Lower leg skin (tissue), 3 donors: ENCODE results near the gene PLA2G12B.

Source experiments
- CTCF ChIP-seq, 3 donors: fragments of 450-650 bp; IDR thresholded peaks; one replicate each; pipeline ENCODE4 v1.5.1; 2016; ENCODE audit warnings: antibody characterized with exemption in 3 of 3, mild to moderate bottlenecking in 3 of 3, moderate library complexity in 2 of 3
- POLR2A ChIP-seq, 2 donors: fragments of 450-650 bp; IDR thresholded peaks; one replicate each; pipeline ENCODE4 v1.6.1; 2016 to 2017; ENCODE audit warnings: antibody characterized with exemption in 2 of 2, mild to moderate bottlenecking in 1 of 2, moderate library complexity in 1 of 2

DNA sequence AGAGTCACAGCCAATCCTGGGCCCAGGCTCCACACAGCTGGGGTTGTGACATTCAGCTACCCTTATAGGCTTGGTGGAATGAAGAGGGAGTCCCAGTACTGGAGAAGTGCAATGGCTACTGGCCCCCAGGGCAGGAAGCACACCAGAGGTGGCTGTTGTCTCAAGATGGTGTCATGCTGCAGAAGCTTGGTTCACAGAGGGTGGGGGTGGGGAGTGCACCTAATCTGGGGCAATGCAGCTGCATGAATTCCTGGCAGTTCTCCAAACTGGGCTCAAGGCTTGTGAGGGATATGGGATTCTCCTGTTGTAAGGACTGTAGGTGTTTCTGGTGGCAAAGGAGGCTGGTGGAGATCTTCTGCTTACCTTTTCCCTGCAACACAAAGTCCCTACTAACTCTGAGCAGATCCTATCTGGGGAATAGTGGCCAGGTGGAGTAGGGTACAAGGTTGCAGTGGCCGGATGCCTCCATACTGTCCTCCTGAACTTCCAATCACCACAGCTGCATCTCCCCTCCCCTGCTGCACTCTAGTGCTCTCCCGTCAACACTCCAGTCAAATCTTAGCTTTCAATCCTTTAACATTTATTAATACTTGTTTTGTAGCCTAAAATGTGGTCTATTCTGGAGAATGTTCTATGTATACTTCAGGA lies 27.4 kb upstream of the PLA2G12B start:
- TF ChIP-seq POLR2A (IDR thresholded peaks at IDR 0.05) (no peak), CTCF (IDR thresholded peaks at IDR 0.05) (no peak)
